OCI-LY7 (cell line): Measurements from ENCODE around the gene APOL3. TPM values are rescaled to one million over a fixed set of nuclear protein-coding genes. Genes with fewer than 3 reads are reported as not detected.
A peak's percentile ranks its signal among the peaks of the same experiment; 100 is the strongest.
"Not testable (repeated sequence)": the region's sequence is repeated elsewhere in the genome, so short reads cannot be mapped to it uniquely, and the experiment has no call there.

Source experiments
- Bru-seq: library from RNA; stranded (reverse); fragments of 400-500 nt; gene quantifications from one replicate; lab custom pipeline; 2021; lab: Mats Ljungman, UMichigan
- BruChase-seq, 2 experiments: library from RNA; stranded (reverse); fragments of 400-500 nt; gene quantifications; one replicate each; lab custom pipeline; 2021; lab: Mats Ljungman, UMichigan
- BruUV-seq: library from RNA; stranded (reverse); fragments of 400-500 nt; replicated peaks from 2 replicates; lab custom pipeline; 2021; lab: Mats Ljungman, UMichigan
- CTCF ChIA-PET: fragments of 300-600 bp; sonication (Branson Sonifier 250); formaldehyde crosslinking; loops from one replicate; lab custom pipeline; 2022; ENCODE audit warnings: antibody characterized with exemption; ENCODE audit not compliant: unreplicated experiment; lab: Charles Lee
- POLR2A ChIA-PET: fragments of 300-600 bp; sonication (Branson Sonifier 250); formaldehyde crosslinking; loops from one replicate; lab custom pipeline; 2022; ENCODE audit warnings: antibody characterized with exemption; lab: Charles Lee
- DNase-seq: peaks from one replicate; pipeline ENCODE4 v3.0.0-alpha.2; 2015; ENCODE audit warnings: low spot score
- H2AFZ ChIP-seq: fragments of 200-600 bp; sonication (generic), shearing (Covaris generic); 2 replicates; pipeline ENCODE4 v1.6.1; 2014; ENCODE audit warnings: mild to moderate bottlenecking, antibody characterized with exemption, low read length, moderate library complexity
- H3K27ac ChIP-seq: fragments of 200-600 bp; sonication (generic); 2 replicates; pipeline ENCODE4 v1.5.1; 2014; ENCODE audit warnings: mixed run types, low read depth, mild to moderate bottlenecking, moderate library complexity, low read length, inconsistent platforms; ENCODE audit not compliant: poor library complexity, severe bottlenecking
- H3K36me3 ChIP-seq: fragments of 200-600 bp; sonication (generic); 2 replicates; pipeline ENCODE4 v1.6.1; 2014; ENCODE audit warnings: mild to moderate bottlenecking, antibody characterized with exemption, low read length, moderate library complexity, mixed read lengths; ENCODE audit not compliant: insufficient read depth
- H3K4me1 ChIP-seq: fragments of 200-600 bp; sonication (generic); 2 replicates; pipeline ENCODE4 v1.5.1; 2014; ENCODE audit warnings: mild to moderate bottlenecking, low read length; ENCODE audit not compliant: insufficient read depth, poor library complexity, severe bottlenecking
- H3K4me2 ChIP-seq: fragments of 200-600 bp; sonication (generic); 2 replicates; pipeline ENCODE4 v1.6.1; 2014; ENCODE audit warnings: mild to moderate bottlenecking, low read length
- H3K4me3 ChIP-seq: fragments of 200-600 bp; sonication (generic); 2 replicates; pipeline ENCODE4 v1.5.1; 2014; ENCODE audit warnings: mild to moderate bottlenecking, low read depth, low read length; ENCODE audit not compliant: poor library complexity, severe bottlenecking
- H3K79me2 ChIP-seq: fragments of 200-600 bp; sonication (generic); 2 replicates; pipeline ENCODE4 v1.6.1; 2016; ENCODE audit warnings: low read depth, mild to moderate bottlenecking, low read length, moderate library complexity, mixed read lengths; ENCODE audit not compliant: insufficient read depth
- H3K9me2 ChIP-seq: fragments of 200-600 bp; sonication (generic); 2 replicates; pipeline ENCODE4 v1.6.1; 2016; ENCODE audit warnings: mild to moderate bottlenecking, low read length, mixed read lengths; ENCODE audit not compliant: insufficient read depth
- H3K9me3 ChIP-seq: fragments of 200-600 bp; sonication (generic); 2 replicates; pipeline ENCODE4 v1.6.1; 2014; ENCODE audit warnings: mild to moderate bottlenecking, mixed run types, low read length, mixed read lengths
- H4K20me1 ChIP-seq: fragments of 200-600 bp; sonication (generic); 2 replicates; pipeline ENCODE4 v1.6.1; 2014; ENCODE audit warnings: mild to moderate bottlenecking, antibody characterized with exemption, low read length, moderate library complexity, mixed read lengths; ENCODE audit not compliant: insufficient read depth
- EZH2phosphoT487 ChIP-seq: fragments of 200-600 bp; sonication (generic); IDR thresholded peaks from 2 replicates; pipeline ENCODE4 v1.6.1; 2018; ENCODE audit warnings: low read depth, borderline replicate concordance, mild to moderate bottlenecking, mixed run types, antibody characterized with exemption, low read length, moderate library complexity, mixed read lengths
- intact Hi-C: fragments of 100-400 bp; cut with micrococcal nuclease; formaldehyde crosslinking; loops from one replicate; pipeline ENCODE4 v1.10.0; 2022; ENCODE audit not compliant: unreplicated experiment
- long read RNA-seq: library from polyadenylated mRNA; stranded (forward); transcript quantifications from one replicate; pipeline ENCODE4 v2.0.0, GENCODE V29; 2022
- total RNA-seq, 2 experiments: library from RNA; depleted of rRNA in 1 of 2; stranded (reverse); fragments of >200 nt in 1 of 2; shearing (Covaris generic) in 1 of 2; gene quantifications; 2 replicates each; pipeline ENCODE4 v1.2.3, GENCODE V29; 2014 to 2022
- TF ChIP-seq, protein P1 (sequence below): fragments of 200-600 bp; sonication (generic); conservative IDR thresholded peaks from 2 replicates; pipeline ENCODE4 v1.5.1; 2014; ENCODE audit warnings: mild to moderate bottlenecking, antibody characterized with exemption, low read length, moderate library complexity, mixed read lengths

Gene APOL3, protein sequence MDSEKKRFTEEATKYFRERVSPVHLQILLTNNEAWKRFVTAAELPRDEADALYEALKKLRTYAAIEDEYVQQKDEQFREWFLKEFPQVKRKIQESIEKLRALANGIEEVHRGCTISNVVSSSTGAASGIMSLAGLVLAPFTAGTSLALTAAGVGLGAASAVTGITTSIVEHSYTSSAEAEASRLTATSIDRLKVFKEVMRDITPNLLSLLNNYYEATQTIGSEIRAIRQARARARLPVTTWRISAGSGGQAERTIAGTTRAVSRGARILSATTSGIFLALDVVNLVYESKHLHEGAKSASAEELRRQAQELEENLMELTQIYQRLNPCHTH
- 9.9 and 10.7 TPM in 2 replicates for total RNA-seq (2014; rRNA removed; shearing (Covaris generic))
- 14.4 and 19.6 TPM in 2 replicates for total RNA-seq (2022)
- percentile 47 among the genes with signal in this experiment for Bru-seq, nascent RNA
- percentile 52 among the genes with signal in this experiment for BruChase-seq, experiment 1, labeled RNA remaining after a 6-hour chase
- percentile 50 among the genes with signal in this experiment for BruChase-seq, experiment 2, labeled RNA remaining after a 2-hour chase
- long read RNA-seq, transcript APOL3-205 (4 exons, 2,214 nt): major isoform, 5 of 10 reads
- long read RNA-seq, partial matches to known transcripts: 0 of 10 reads
- long read RNA-seq, other reads (novel, unspliced or antisense): 2 of 10 reads

DNA sequence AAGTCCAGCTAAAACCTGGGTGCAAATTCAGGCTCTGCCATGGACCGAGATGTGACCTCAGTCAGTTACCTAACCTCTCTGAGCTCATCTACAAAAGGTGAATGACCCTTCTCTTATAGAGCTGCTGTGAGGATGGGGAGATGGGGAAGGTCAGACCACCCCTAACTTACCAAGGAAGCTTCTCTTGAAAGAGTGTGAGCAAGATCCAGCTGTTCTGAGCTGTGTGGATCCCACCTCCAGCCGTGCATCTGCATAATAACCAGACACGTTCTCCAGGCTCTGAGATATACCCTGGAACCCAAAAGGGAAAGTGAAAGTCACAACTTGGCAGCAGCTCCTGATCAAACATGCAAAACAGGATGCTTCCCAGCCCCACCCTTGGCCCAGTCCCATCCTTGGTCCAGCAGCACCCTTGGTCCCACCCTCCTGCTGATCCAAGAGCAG is at the start of gene APOL3:
APOL3 (minus strand) TSS at position 257 of the 444 bp plus-strand sequence. CDS start 11,700 bp downstream, outside the sequence.
- POLR2A ChIA-PET: interaction anchor here (0.5 to 1.5 kb wide), 2 partner anchors 17 to 443 kb away, joined by 3 to 7 read pairs; partner anchors contain the start of gene APOL5
- DNase-seq: peak; percentile 53

DNA sequence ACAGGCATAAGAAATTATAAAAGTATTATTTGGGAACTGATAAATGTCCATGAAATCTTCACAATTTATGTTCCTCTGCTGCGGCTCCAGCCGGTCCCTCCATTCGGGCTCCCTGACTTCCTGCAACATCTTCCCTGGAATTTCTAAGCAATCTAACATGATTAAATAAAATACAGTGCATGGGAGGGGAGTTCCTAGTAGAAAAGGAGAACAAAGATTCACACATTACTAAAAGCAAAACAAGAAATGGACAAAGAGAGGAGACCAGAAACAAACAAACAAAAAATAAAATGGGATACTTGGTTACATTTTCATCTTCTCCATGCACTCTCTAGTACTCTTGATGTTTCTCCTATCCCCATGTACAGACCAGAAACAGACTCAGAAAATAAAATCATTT is 49.7 kb upstream of the APOL3 start:
- Histone ChIP-seq H3K36me3 (no peaks in the 10 kb centered on the region), H2AFZ (no peak overlapping the region), H3K4me1 (peaks cover 3% of the 10 kb centered on the region), H3K4me3 (no peak overlapping the region), H3K9me3 (peaks cover 12% of the 10 kb centered on the region; the same call in 1 of the 2 replicates), H3K9me2 (no peaks in the 10 kb centered on the region), H4K20me1 (no peaks in the 10 kb centered on the region), H3K27ac (no peak overlapping the region), H3K79me2 (no peaks in the 10 kb centered on the region), H3K4me2 (no peak overlapping the region)
- TF ChIP-seq, protein P1, sequence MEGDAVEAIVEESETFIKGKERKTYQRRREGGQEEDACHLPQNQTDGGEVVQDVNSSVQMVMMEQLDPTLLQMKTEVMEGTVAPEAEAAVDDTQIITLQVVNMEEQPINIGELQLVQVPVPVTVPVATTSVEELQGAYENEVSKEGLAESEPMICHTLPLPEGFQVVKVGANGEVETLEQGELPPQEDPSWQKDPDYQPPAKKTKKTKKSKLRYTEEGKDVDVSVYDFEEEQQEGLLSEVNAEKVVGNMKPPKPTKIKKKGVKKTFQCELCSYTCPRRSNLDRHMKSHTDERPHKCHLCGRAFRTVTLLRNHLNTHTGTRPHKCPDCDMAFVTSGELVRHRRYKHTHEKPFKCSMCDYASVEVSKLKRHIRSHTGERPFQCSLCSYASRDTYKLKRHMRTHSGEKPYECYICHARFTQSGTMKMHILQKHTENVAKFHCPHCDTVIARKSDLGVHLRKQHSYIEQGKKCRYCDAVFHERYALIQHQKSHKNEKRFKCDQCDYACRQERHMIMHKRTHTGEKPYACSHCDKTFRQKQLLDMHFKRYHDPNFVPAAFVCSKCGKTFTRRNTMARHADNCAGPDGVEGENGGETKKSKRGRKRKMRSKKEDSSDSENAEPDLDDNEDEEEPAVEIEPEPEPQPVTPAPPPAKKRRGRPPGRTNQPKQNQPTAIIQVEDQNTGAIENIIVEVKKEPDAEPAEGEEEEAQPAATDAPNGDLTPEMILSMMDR: no peak
- TF ChIP-seq EZH2phosphoT487: no peak
- BruUV-seq: no TSS peak
- DNase-seq: no peak
- ChIA-PET POLR2A (no interaction called here), CTCF (no interaction called here)
- intact Hi-C loops: no loop called here

More for the DNA sequence above, at the start of gene APOL3:
- Histone ChIP-seq H3K4me2 (peak within 1 kb of the TSS; percentile 71), H4K20me1 (no peaks in the 10 kb centered on the region), H3K36me3 (no peaks in the 10 kb centered on the region), H3K27ac (peak within 1 kb of the TSS; percentile 55), H2AFZ (peak within 1 kb of the TSS; percentile 75; the same call in 1 of the 2 replicates), H3K4me1 (peaks cover 69% of the 10 kb centered on the region), H3K79me2 (no peaks in the 10 kb centered on the region), H3K9me2 (no peaks in the 10 kb centered on the region), H3K4me3 (peak within 1 kb of the TSS; percentile 64), H3K9me3 (no peaks in the 10 kb centered on the region)
- BruUV-seq: no TSS peak
- no peak for TF ChIP-seq EZH2phosphoT487
- TF ChIP-seq, protein P1: no peak
- intact Hi-C loops: loop anchor here (5.0 kb wide), 1 partner anchor 77 kb away; the partner anchor contains the start of gene APOL2
- CTCF ChIA-PET: interaction anchor here (0.7 to 1.2 kb wide), 4 partner anchors 18 to 124 kb away, joined by 3 to 4 read pairs (median 3); partner anchors contain the start of gene APOL2

GRCh38 chr22:36209488-36209908 is 48.9 kb upstream of the APOL3 start:
- H3K36me3 ChIP-seq, H3K9me2 ChIP-seq, POLR2A ChIA-PET, H4K20me1 ChIP-seq, H3K79me2 ChIP-seq, H3K27ac ChIP-seq, intact Hi-C loops, H2AFZ ChIP-seq, BruUV-seq, H3K4me2 ChIP-seq, H3K4me1 ChIP-seq, CTCF ChIA-PET, H3K4me3 ChIP-seq: not testable (repeated sequence)
- peaks cover 12% of the 10 kb centered on the region; the same call in 1 of the 2 replicates for H3K9me3 ChIP-seq
- peak; percentile 2 for DNase-seq
